Mucosa of stomach (tissue), 1 donor: ENCODE data around the gene SLC7A11.
A peak's percentile ranks its signal among the peaks of the same experiment; 100 is the strongest.

Experiments
- H3K27me3 ChIP-seq: one replicate; pipeline ENCODE4 v1.7.0; 2013; ENCODE audit warnings: mild to moderate bottlenecking, low read length; ENCODE audit not compliant: control insufficient read depth, insufficient read depth
- H3K36me3 ChIP-seq: one replicate; pipeline ENCODE4 v1.7.0; 2013; ENCODE audit warnings: low read length; ENCODE audit not compliant: control insufficient read depth, insufficient read depth
- H3K4me1 ChIP-seq: one replicate; pipeline ENCODE4 v1.7.0; 2013; ENCODE audit warnings: mild to moderate bottlenecking, low read length; ENCODE audit not compliant: control insufficient read depth, insufficient read depth
- H3K4me3 ChIP-seq: one replicate; pipeline ENCODE4 v1.7.0; 2013; ENCODE audit warnings: low read length
- H3K9ac ChIP-seq: one replicate; pipeline ENCODE4 v1.7.0; 2013; ENCODE audit warnings: mild to moderate bottlenecking, low read length, moderate library complexity
- H3K9me3 ChIP-seq: one replicate; pipeline ENCODE4 v1.7.0; 2013; ENCODE audit warnings: mild to moderate bottlenecking, low read length, moderate library complexity; ENCODE audit not compliant: control insufficient read depth
- donor health status: Pancreatic carcinoma.

Gene SLC7A11

GRCh38 chr4:138262030-138262429 is 19.9 kb upstream of the SLC7A11 start:
- H3K27me3 ChIP-seq, result no peaks in the 10 kb centered on the region
- H3K36me3 ChIP-seq, result no peaks in the 10 kb centered on the region
- H3K9me3 ChIP-seq, result no peaks in the 10 kb centered on the region
- no peak overlapping the region for H3K4me3 ChIP-seq
- peaks cover 23% of the 10 kb centered on the region for H3K4me1 ChIP-seq
- no peak overlapping the region for H3K9ac ChIP-seq

GRCh38 chr4:138259824-138260223 is 17.7 kb upstream of the SLC7A11 start:
- H3K4me3 ChIP-seq, result no peak overlapping the region
- peaks cover 36% of the 10 kb centered on the region for H3K4me1 ChIP-seq
- H3K27me3 ChIP-seq, result no peaks in the 10 kb centered on the region
- H3K9me3 ChIP-seq, result no peaks in the 10 kb centered on the region
- H3K36me3 ChIP-seq, result no peaks in the 10 kb centered on the region
- H3K9ac ChIP-seq, result no peak overlapping the region

- H3K4me1 ChIP-seq, result peaks cover 36% of the 10 kb centered on the region
- no peak overlapping the region for H3K4me3 ChIP-seq
- no peaks in the 10 kb centered on the region for H3K9me3 ChIP-seq
- no peaks in the 10 kb centered on the region for H3K36me3 ChIP-seq
- H3K27me3 ChIP-seq, result no peaks in the 10 kb centered on the region
- H3K9ac ChIP-seq, result no peak overlapping the region
Observed at GRCh38 chr4:138259271-138259670, 17.1 kb upstream of the SLC7A11 start.

- no peak overlapping the region for H3K9ac ChIP-seq
- H3K36me3 ChIP-seq, result no peaks in the 10 kb centered on the region
- H3K4me3 ChIP-seq, result no peak overlapping the region
- peaks cover 27% of the 10 kb centered on the region for H3K4me1 ChIP-seq
- no peaks in the 10 kb centered on the region for H3K9me3 ChIP-seq
- no peaks in the 10 kb centered on the region for H3K27me3 ChIP-seq
Observed at GRCh38 chr4:138256608-138257007, 14.5 kb upstream of the SLC7A11 start.

- Histone ChIP-seq H3K9me3 (no peaks in the 10 kb centered on the region), H3K27me3 (no peaks in the 10 kb centered on the region), H3K4me1 (peaks cover 23% of the 10 kb centered on the region), H3K9ac (no peak overlapping the region), H3K4me3 (no peak overlapping the region), H3K36me3 (no peaks in the 10 kb centered on the region)
Observed at GRCh38 chr4:138255917-138256597, 13.9 kb upstream of the SLC7A11 start.

GRCh38 chr4:138252551-138252950 is 10.4 kb upstream of the SLC7A11 start:
- Histone ChIP-seq H3K9me3 (no peaks in the 10 kb centered on the region), H3K9ac (no peak overlapping the region), H3K27me3 (no peaks in the 10 kb centered on the region)

GRCh38 chr4:138251938-138252337 is 9.8 kb upstream of the SLC7A11 start:
- H3K4me3 ChIP-seq, result no peak overlapping the region
- no peaks in the 10 kb centered on the region for H3K27me3 ChIP-seq
- H3K9ac ChIP-seq, result no peak overlapping the region
- peaks cover 12% of the 10 kb centered on the region for H3K4me1 ChIP-seq
- no peaks in the 10 kb centered on the region for H3K36me3 ChIP-seq
- no peaks in the 10 kb centered on the region for H3K9me3 ChIP-seq

More at GRCh38 chr4:138252551-138252950, 10.4 kb upstream of the SLC7A11 start:
- Histone ChIP-seq H3K36me3 (no peaks in the 10 kb centered on the region), H3K4me1 (peaks cover 15% of the 10 kb centered on the region), H3K4me3 (no peak overlapping the region)

GRCh38 chr4:138249132-138249531 is 7.0 kb upstream of the SLC7A11 start:
- H3K27me3 ChIP-seq, result no peaks in the 10 kb centered on the region
- H3K9ac ChIP-seq, result no peak overlapping the region

GRCh38 chr4:138248058-138248457 is 5.9 kb upstream of the SLC7A11 start:
- Histone ChIP-seq H3K9ac (no peak overlapping the region), H3K4me3 (no peak overlapping the region), H3K9me3 (no peaks in the 10 kb centered on the region), H3K36me3 (no peaks in the 10 kb centered on the region), H3K4me1 (no peaks in the 10 kb centered on the region), H3K27me3 (no peaks in the 10 kb centered on the region)

More at GRCh38 chr4:138249132-138249531, 7.0 kb upstream of the SLC7A11 start:
- no peak overlapping the region for H3K4me3 ChIP-seq
- no peaks in the 10 kb centered on the region for H3K4me1 ChIP-seq
- no peaks in the 10 kb centered on the region for H3K36me3 ChIP-seq
- no peaks in the 10 kb centered on the region for H3K9me3 ChIP-seq

GRCh38 chr4:138247643-138248042 is 5.5 kb upstream of the SLC7A11 start:
- no peaks in the 10 kb centered on the region for H3K9me3 ChIP-seq
- H3K4me1 ChIP-seq, result no peaks in the 10 kb centered on the region
- no peaks in the 10 kb centered on the region for H3K36me3 ChIP-seq
- H3K9ac ChIP-seq, result no peak overlapping the region
- H3K4me3 ChIP-seq, result no peak overlapping the region
- H3K27me3 ChIP-seq, result no peaks in the 10 kb centered on the region

GRCh38 chr4:138243369-138243768 is 1.2 kb upstream of the SLC7A11 start:
- Histone ChIP-seq H3K27me3 (no peaks in the 10 kb centered on the region), H3K9ac (no peak overlapping the region)

GRCh38 chr4:138242834-138243156 is 646 bp upstream of the SLC7A11 start:
- H3K4me1 ChIP-seq, result no peaks in the 10 kb centered on the region
- H3K4me3 ChIP-seq, result no peak overlapping the region
- no peaks in the 10 kb centered on the region for H3K36me3 ChIP-seq
- peak overlapping the region; percentile 62 for H3K9ac ChIP-seq
- no peaks in the 10 kb centered on the region for H3K9me3 ChIP-seq
- H3K27me3 ChIP-seq, result no peaks in the 10 kb centered on the region

More at GRCh38 chr4:138243369-138243768, 1.2 kb upstream of the SLC7A11 start:
- H3K9me3 ChIP-seq, result no peaks in the 10 kb centered on the region
- H3K36me3 ChIP-seq, result no peaks in the 10 kb centered on the region
- no peaks in the 10 kb centered on the region for H3K4me1 ChIP-seq
- no peak overlapping the region for H3K4me3 ChIP-seq
